SU-DHL-6 (cell line): ENCODE data around the gene MKS1.

ENCODE experiments used
- H2AFZ ChIP-seq: fragments of 200-600 bp; sonication (generic); 2 replicates; pipeline ENCODE4 v1.6.1; 2014; ENCODE audit warnings: low read depth, mild to moderate bottlenecking, moderate library complexity, mixed read lengths, antibody characterized with exemption, low read length; ENCODE audit not compliant: severe bottlenecking
- H3F3A ChIP-seq: fragments of 200-600 bp; shearing (Covaris generic); 2 replicates; pipeline ENCODE4 v1.6.0; 2016; ENCODE audit warnings: antibody characterized with exemption, mild to moderate bottlenecking; ENCODE audit not compliant: insufficient read depth
- H3K27ac ChIP-seq: fragments of 200-600 bp; sonication (generic); 2 replicates; pipeline ENCODE4 v1.5.1; 2016; ENCODE audit warnings: low read depth, mild to moderate bottlenecking, low read length, moderate library complexity, mixed read lengths
- H3K27me3 ChIP-seq: fragments of 200-600 bp; sonication (generic), shearing (Covaris generic); 2 replicates; pipeline ENCODE4 v1.6.0; 2014; ENCODE audit warnings: mild to moderate bottlenecking, low read length
- H3K36me3 ChIP-seq: fragments of 200-600 bp; sonication (generic); 2 replicates; pipeline ENCODE4 v1.6.1; 2014; ENCODE audit warnings: mild to moderate bottlenecking, low read length, mixed read lengths
- H3K4me2 ChIP-seq: fragments of 300-600, 200-600 bp; shearing (Covaris generic), sonication (generic); 2 replicates; pipeline ENCODE4 v1.6.0; 2014; ENCODE audit warnings: low read length, low read depth, mild to moderate bottlenecking; ENCODE audit not compliant: poor library complexity, severe bottlenecking
- H3K4me3 ChIP-seq: fragments of 200-600 bp; sonication (generic); 2 replicates; pipeline ENCODE4 v1.5.1; 2014; ENCODE audit warnings: antibody characterized with exemption, low read length, mild to moderate bottlenecking, mixed read lengths; ENCODE audit not compliant: insufficient read depth, poor library complexity, severe bottlenecking
- H3K79me2 ChIP-seq: fragments of 200-600 bp; sonication (generic); 2 replicates; pipeline ENCODE4 v1.6.1; 2014; ENCODE audit warnings: mild to moderate bottlenecking, low read length, moderate library complexity; ENCODE audit not compliant: insufficient read depth
- H3K9ac ChIP-seq: fragments of 200-600 bp; sonication (generic); 2 replicates; pipeline ENCODE4 v1.7.0; 2014; ENCODE audit warnings: mild to moderate bottlenecking, low read length
- H3K9me2 ChIP-seq: fragments of 200-600 bp; sonication (generic); replicated peaks from 2 replicates; pipeline ENCODE4 v1.6.1; 2014; ENCODE audit warnings: low read length; ENCODE audit not compliant: insufficient read depth
- H3K9me3 ChIP-seq: fragments of 200-600 bp; sonication (generic); 2 replicates; pipeline ENCODE4 v1.6.1; 2014; ENCODE audit warnings: low read length, mixed read lengths; ENCODE audit not compliant: insufficient read depth
- H4K20me1 ChIP-seq: fragments of 200-600 bp; sonication (generic); 2 replicates; pipeline ENCODE4 v1.6.1; 2014; ENCODE audit warnings: low read depth, mild to moderate bottlenecking, antibody characterized with exemption, low read length, moderate library complexity, mixed read lengths
- EZH2phosphoT487 ChIP-seq: fragments of 200-600 bp; sonication (generic), shearing (Covaris generic); conservative IDR thresholded peaks from 2 replicates; pipeline ENCODE4 v1.6.1; 2018; ENCODE audit warnings: mild to moderate bottlenecking, antibody characterized with exemption, low read length, moderate library complexity, mixed read lengths
- TF ChIP-seq, protein P1 (sequence below): fragments of 200-600 bp; sonication (generic); IDR thresholded peaks from one replicate; pipeline ENCODE4 v1.5.1; 2017; ENCODE audit warnings: antibody characterized with exemption, mild to moderate bottlenecking, low read length, moderate library complexity; ENCODE audit not compliant: insufficient read depth, poor library complexity, severe bottlenecking

MKS1 gene

DNA sequence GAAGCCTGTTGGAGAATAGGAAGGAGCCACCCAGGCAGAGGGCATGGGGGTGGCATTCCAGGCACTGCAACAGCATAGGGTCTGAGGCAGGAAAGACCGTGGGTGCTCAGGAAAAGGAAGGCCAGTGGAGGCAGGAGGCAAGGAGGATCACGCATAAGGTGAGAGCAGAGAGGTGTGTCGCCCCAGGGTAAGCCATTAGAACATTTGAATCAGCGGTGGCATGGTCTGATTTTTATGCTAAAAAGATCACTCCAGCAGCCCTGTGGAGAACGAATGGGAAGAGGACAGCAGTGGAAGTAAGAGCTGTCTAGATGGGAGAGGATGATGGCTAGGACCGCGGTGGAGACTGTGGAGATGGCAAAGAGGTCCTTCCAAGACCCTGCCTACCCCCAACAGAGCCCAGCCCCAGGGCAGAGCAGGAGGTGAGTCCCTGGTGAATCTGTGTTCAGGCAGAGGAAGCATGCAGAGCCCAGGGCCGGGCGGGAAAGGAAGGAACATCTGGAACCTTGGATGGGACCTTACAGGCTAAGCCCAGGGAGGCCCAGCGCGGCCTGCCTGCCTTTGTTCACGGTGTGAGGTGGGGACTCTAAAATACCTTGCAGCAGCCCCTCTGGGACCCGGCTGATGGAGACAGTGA, 27.2 kb upstream of the MKS1 start:
- Histone ChIP-seq H3F3A (no peaks in the 10 kb centered on the region), H3K27ac (no peak overlapping the region), H3K4me2 (no peak overlapping the region), H3K36me3 (no peaks in the 10 kb centered on the region), H3K9me2 (no peaks in the 10 kb centered on the region), H3K27me3 (no peaks in the 10 kb centered on the region), H4K20me1 (no peaks in the 10 kb centered on the region), H3K79me2 (no peaks in the 10 kb centered on the region), H3K4me3 (no peak overlapping the region), H3K9ac (no peak overlapping the region), H2AFZ (no peak overlapping the region), H3K9me3 (no peaks in the 10 kb centered on the region)
- no peak for TF ChIP-seq EZH2phosphoT487
- TF ChIP-seq, protein P1, sequence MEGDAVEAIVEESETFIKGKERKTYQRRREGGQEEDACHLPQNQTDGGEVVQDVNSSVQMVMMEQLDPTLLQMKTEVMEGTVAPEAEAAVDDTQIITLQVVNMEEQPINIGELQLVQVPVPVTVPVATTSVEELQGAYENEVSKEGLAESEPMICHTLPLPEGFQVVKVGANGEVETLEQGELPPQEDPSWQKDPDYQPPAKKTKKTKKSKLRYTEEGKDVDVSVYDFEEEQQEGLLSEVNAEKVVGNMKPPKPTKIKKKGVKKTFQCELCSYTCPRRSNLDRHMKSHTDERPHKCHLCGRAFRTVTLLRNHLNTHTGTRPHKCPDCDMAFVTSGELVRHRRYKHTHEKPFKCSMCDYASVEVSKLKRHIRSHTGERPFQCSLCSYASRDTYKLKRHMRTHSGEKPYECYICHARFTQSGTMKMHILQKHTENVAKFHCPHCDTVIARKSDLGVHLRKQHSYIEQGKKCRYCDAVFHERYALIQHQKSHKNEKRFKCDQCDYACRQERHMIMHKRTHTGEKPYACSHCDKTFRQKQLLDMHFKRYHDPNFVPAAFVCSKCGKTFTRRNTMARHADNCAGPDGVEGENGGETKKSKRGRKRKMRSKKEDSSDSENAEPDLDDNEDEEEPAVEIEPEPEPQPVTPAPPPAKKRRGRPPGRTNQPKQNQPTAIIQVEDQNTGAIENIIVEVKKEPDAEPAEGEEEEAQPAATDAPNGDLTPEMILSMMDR, result no peak

DNA sequence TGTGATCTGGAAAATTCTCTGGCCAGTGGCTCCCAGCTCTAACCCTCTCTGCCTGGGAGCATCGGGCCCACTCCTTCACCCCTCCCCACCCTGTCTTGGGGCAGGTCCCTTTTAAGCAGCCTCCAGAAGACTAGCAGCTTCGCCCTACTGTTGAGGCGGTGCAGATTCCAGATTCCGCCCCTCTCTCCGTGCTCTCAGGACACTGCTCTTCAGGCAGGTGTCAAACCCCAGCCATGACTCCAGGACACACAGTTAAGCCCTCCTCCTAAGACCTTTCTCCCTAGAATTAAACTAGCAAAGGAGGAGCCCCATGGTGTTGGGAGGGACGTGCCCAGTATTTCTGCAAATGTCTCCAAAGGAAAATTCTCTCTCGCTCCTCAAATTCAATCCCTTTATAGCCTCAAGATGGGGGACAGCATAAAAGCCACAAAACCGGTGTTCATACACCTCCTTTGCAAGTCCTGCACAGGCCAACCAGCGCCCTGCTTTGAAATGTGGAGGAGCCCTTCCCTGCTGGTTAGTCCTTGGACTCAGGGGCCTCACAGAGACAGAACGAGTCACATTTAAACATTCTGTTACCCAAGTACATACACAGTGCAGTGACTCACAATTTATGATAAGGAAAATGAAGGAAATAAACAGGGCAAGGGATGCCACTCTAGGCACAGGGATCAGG, 26.5 kb upstream of the MKS1 start:
- Histone ChIP-seq H3K9me3 (no peaks in the 10 kb centered on the region), H3K4me3 (no peak overlapping the region), H3K9me2 (no peaks in the 10 kb centered on the region), H4K20me1 (no peaks in the 10 kb centered on the region), H3K36me3 (no peaks in the 10 kb centered on the region), H3K79me2 (no peaks in the 10 kb centered on the region), H3F3A (no peaks in the 10 kb centered on the region), H3K27me3 (no peaks in the 10 kb centered on the region), H2AFZ (no peak overlapping the region), H3K4me2 (no peak overlapping the region), H3K27ac (no peak overlapping the region), H3K9ac (no peak overlapping the region)
- TF ChIP-seq, protein P1, result no peak
- no peak for TF ChIP-seq EZH2phosphoT487

DNA sequence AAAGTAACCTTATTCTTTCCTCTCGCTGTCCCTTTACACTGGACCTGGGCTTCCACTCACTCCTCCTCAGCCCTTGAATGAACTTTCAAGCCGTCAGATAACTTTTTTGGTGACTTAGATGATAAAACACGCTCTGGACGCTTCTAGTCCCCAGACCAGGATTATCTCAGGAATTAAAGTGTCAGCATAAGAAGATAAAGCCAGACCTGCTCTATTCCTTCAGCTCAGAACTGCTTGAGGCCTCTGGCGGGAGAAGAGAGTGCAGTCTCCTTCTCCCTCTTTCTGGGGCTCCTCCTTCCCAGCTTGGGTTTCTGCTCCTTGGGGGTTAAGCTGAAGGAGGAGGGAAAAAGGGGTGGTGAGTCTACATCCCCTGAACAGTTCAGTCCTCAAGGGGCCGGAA, 25.9 kb upstream of the MKS1 start:
- no peak overlapping the region for H3K9ac ChIP-seq
- no peaks in the 10 kb centered on the region for H3K27me3 ChIP-seq
- H3K79me2 ChIP-seq, result no peaks in the 10 kb centered on the region
- H3F3A ChIP-seq, result no peaks in the 10 kb centered on the region
- H3K9me3 ChIP-seq, result no peaks in the 10 kb centered on the region
- no peak overlapping the region for H3K4me3 ChIP-seq
- H3K27ac ChIP-seq, result no peak overlapping the region
- TF ChIP-seq, protein P1, result no peak
- no peak for TF ChIP-seq EZH2phosphoT487
- no peaks in the 10 kb centered on the region for H3K36me3 ChIP-seq
- no peak overlapping the region for H3K4me2 ChIP-seq
- H3K9me2 ChIP-seq, result no peaks in the 10 kb centered on the region
- no peaks in the 10 kb centered on the region for H4K20me1 ChIP-seq
- no peak overlapping the region for H2AFZ ChIP-seq
